Esophagus squamous epithelium (tissue), 4 donors: Measurements from ENCODE around the gene GNPDA1.

Source experiments
- POLR2A ChIP-seq, 4 donors: fragments of 450-650 bp; IDR thresholded peaks; one replicate each; pipeline ENCODE4 v1.6.1; 2017; ENCODE audit warnings: antibody characterized with exemption in 4 of 4, mild to moderate bottlenecking in 4 of 4, moderate library complexity in 3 of 4
- TF ChIP-seq, protein P1 (sequence below), 6 experiments: fragments of 450-650 bp in 4 of 6; fragments of 200-600 bp in 2 of 6; sonication (generic) in 2 of 6; IDR thresholded peaks; one replicate each; pipeline ENCODE4 v1.5.1; 2016 to 2019; ENCODE audit warnings: antibody characterized with exemption in 6 of 6, mild to moderate bottlenecking in 4 of 6, moderate library complexity in 4 of 6

- TF ChIP-seq, protein P1, sequence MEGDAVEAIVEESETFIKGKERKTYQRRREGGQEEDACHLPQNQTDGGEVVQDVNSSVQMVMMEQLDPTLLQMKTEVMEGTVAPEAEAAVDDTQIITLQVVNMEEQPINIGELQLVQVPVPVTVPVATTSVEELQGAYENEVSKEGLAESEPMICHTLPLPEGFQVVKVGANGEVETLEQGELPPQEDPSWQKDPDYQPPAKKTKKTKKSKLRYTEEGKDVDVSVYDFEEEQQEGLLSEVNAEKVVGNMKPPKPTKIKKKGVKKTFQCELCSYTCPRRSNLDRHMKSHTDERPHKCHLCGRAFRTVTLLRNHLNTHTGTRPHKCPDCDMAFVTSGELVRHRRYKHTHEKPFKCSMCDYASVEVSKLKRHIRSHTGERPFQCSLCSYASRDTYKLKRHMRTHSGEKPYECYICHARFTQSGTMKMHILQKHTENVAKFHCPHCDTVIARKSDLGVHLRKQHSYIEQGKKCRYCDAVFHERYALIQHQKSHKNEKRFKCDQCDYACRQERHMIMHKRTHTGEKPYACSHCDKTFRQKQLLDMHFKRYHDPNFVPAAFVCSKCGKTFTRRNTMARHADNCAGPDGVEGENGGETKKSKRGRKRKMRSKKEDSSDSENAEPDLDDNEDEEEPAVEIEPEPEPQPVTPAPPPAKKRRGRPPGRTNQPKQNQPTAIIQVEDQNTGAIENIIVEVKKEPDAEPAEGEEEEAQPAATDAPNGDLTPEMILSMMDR (IDR thresholded peaks at IDR 0.05): no peak
- no peak for TF ChIP-seq POLR2A (IDR thresholded peaks at IDR 0.05)
These were observed 3.7 kb upstream of the GNPDA1 start for GRCh38 chr5:142016556-142016955.
